Right atrium auricular region (tissue), 2 donors: ENCODE data around the gene LRBA. TPM values are rescaled to one million over a fixed set of nuclear protein-coding genes. Genes with fewer than 3 reads are reported as not detected.

Experiments used
- DNase-seq: peaks from one replicate; pipeline ENCODE4 v3.0.0-alpha.2; 2019; ENCODE audit warnings: low spot score
- H3K27ac ChIP-seq, 2 donors: fragments of 200-600 bp; sonication (generic); 1 replicate in 1 of 2; 2 replicates in 1 of 2; pipeline ENCODE4 v1.5.1; 2016 to 2019
- H3K27me3 ChIP-seq, 2 donors: fragments of 200-600 bp; sonication (generic); one replicate each; pipeline versions ENCODE4 v1.5.1 to v1.6.0; 2017 to 2019
- H3K36me3 ChIP-seq: fragments of 200-600 bp; sonication (generic); one replicate; pipeline ENCODE4 v1.5.1; 2016
- H3K4me1 ChIP-seq, 2 donors: fragments of 200-600 bp; sonication (generic); one replicate each; pipeline versions ENCODE4 v1.5.1 to v1.6.0; 2017 to 2019
- H3K4me3 ChIP-seq, 2 donors: fragments of 200-600 bp; sonication (generic); 1 replicate in 1 of 2; 2 replicates in 1 of 2; pipeline ENCODE4 v1.5.1; 2017 to 2019; ENCODE audit warnings: mild to moderate bottlenecking in 1 of 2, moderate library complexity in 1 of 2
- H3K9me3 ChIP-seq, 2 donors: fragments of 200-600 bp; sonication (generic); one replicate each; pipeline ENCODE4 v1.5.1; 2019
- total RNA-seq, 2 donors: library from RNA; depleted of rRNA; stranded (reverse); fragments of >200 nt; gene quantifications; one replicate each; pipeline ENCODE4 v1.1.0, GENCODE V29; 2016
- TF ChIP-seq, protein P1 (sequence below), 2 donors: fragments of 200-600 bp; sonication (generic); IDR thresholded peaks; one replicate each; pipeline ENCODE4 v1.5.1; 2019; ENCODE audit warnings: antibody characterized with exemption in 2 of 2

The LRBA gene
- total RNA-seq, 2 donors from 2014 or later = 20.8 to 37.7 TPM

DNA sequence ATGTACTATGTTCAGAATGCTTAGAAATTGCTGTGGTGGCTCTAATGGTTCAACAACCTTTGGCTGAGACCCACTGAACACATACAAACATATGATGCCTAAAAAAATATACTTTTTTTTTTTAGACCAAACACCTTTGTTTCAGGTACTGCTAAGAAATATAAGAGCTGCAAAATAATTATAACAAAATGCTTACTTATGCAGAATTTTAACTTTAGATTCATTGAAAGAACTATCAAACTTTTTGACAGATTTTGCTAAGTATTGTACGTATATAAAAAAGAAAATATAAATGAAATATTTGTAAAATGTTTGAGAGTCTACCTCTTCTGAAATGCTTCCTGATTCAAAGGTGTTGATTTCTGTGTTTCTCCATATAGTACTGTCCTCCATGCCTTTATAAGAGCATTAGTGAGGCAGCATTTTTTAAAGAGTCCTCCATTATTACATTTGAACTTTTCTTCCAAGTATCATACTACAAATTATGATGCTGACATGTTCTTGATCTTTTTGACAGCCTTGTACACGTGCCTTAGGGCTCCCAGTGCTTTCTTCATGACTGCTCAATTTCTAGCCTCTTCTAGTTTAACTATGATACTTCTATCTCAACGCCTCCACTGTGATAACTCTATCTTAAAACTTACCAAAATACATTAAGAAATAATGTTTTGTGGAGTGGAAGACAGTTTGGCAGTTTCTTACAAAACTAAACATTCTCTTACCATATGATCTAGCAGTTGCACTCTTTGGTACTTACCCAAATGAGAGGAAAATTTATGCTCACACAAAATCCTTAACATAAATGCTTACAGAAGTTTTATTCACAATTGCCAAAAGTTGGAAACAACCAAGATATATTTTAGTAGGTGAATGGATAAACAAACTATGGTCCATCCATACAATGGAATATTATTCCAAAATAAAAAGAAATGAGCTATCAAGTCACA is 645.4 kb downstream of the LRBA start:
- Histone ChIP-seq H3K4me1 (no peaks in the 10 kb centered on the region), H3K27me3 (no peaks in the 10 kb centered on the region), H3K36me3 (no peaks in the 10 kb centered on the region), H3K27ac (no peak overlapping the region), H3K9me3 (no peaks in the 10 kb centered on the region), H3K4me3 (no peak overlapping the region)
- no peak for DNase-seq
- TF ChIP-seq, protein P1, sequence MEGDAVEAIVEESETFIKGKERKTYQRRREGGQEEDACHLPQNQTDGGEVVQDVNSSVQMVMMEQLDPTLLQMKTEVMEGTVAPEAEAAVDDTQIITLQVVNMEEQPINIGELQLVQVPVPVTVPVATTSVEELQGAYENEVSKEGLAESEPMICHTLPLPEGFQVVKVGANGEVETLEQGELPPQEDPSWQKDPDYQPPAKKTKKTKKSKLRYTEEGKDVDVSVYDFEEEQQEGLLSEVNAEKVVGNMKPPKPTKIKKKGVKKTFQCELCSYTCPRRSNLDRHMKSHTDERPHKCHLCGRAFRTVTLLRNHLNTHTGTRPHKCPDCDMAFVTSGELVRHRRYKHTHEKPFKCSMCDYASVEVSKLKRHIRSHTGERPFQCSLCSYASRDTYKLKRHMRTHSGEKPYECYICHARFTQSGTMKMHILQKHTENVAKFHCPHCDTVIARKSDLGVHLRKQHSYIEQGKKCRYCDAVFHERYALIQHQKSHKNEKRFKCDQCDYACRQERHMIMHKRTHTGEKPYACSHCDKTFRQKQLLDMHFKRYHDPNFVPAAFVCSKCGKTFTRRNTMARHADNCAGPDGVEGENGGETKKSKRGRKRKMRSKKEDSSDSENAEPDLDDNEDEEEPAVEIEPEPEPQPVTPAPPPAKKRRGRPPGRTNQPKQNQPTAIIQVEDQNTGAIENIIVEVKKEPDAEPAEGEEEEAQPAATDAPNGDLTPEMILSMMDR (IDR thresholded peaks at IDR 0.05) = no peak

DNA sequence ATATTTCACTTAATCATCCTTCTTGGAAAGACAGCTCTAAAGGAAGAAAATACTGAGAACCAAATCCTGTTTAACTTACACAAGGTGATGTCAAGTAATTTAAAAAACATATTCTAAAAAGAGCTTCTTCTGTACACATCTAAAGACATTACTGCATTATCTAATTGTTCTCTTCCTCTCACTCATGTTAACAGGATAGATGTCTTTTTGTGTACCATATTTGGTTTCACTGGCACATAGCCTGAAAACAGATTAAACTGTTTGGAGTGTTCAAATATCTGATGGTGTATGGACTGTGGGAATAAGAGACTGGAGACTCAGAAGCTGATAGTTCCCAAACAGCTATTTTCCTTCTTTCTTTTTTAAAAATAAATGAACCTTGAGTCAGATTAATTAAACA is 646.4 kb downstream of the LRBA start:
- no peak overlapping the region for H3K4me3 ChIP-seq
- H3K27ac ChIP-seq = no peak overlapping the region
- no peaks in the 10 kb centered on the region for H3K9me3 ChIP-seq
- no peaks in the 10 kb centered on the region for H3K36me3 ChIP-seq
- no peaks in the 10 kb centered on the region for H3K27me3 ChIP-seq
- H3K4me1 ChIP-seq = no peaks in the 10 kb centered on the region
- DNase-seq = no peak
- TF ChIP-seq, protein P1 (IDR thresholded peaks at IDR 0.05) = no peak

DNA sequence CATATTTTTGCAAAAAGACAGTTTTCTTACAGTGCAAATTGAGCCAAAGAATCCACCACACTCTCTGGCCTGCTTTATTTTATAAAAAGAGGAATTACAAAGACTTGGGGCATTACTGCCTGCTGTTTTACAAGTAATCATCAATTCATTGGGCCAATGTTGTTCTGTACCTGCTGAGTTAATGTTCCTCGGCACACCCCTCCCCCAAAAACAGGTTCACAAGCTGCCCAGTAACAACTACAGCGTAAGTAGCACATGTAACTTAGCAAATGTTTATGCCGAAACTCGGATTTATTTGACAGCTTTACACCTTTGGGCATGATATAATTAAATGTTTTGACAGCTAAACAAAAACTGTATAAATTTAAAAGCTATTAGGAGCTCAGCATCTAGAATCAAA is 647.8 kb downstream of the LRBA start:
- Histone ChIP-seq H3K4me3 (no peak overlapping the region), H3K36me3 (no peaks in the 10 kb centered on the region), H3K27me3 (no peaks in the 10 kb centered on the region), H3K4me1 (no peaks in the 10 kb centered on the region), H3K27ac (no peak overlapping the region), H3K9me3 (no peaks in the 10 kb centered on the region)
- no peak for DNase-seq
- TF ChIP-seq, protein P1 (IDR thresholded peaks at IDR 0.05) = no peak

DNA sequence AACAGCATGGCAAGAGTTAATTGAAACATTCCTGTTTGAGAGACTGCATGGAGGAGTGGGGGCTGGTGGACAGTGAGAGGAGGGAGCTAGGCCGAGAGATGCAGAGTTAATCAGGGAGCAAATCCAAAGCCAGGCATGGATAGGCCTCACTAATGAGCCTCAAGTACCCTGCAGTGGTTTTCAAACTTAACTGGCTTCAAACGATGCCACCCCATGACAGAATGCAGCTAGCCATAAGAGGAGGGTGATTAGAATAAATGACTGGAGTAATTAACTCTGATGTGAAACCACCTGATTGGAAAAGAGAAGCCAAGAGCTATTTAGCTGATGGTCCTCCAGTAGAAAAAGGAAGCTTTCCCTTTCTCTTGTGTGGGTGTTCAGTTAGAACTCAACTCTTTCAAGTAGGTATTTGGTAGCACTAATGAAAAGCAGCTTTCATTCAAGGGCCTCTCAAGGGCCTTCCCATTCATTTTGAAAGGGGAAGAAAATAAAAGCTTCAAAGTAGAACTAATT is 648.5 kb downstream of the LRBA start:
- Histone ChIP-seq H3K9me3 (no peaks in the 10 kb centered on the region), H3K4me1 (no peaks in the 10 kb centered on the region)

DNA sequence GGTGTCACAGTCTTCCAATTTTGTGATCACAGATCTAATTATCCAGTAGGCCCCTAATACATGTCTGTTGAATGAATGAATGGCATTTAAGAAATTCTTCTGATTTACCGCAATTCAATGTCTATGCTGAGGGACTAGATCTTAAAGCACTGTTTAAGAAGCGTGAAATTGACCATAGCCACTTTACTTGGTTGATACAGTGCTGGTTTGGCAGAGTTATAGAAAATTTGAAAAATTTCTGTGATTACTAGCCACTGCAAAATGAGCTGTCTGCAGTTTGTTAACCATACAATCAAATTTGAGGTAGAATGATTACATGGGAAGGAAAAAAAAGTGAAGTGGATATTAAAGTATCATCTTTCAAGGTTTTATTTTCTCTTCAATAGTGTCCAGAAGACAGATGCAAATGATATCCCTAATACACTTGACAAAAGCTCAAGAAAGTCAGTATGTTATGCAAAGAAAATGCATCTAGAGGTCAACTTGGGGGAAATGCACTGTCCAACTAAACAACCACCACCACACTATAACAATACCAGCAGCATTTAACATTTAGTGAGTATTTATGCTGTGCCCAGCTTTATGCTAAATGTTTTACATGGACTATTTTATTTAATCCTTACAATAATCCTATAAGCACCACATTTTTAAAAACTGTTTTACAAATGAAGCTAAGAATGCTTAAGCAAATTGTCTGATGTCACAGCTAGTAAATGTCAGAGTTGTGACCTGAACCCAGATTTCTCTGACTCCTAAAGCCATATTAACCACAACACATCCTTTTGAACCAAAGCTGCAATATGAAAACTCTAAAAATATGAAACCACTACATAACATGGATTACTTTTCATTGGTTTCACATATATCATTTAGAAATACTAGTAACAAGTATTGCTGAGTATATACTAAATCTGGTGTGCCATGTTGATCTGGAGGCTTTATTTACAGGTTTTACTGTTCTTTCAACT is 651.1 kb downstream of the LRBA start:
- no peaks in the 10 kb centered on the region for H3K9me3 ChIP-seq
- H3K36me3 ChIP-seq = no peaks in the 10 kb centered on the region
- no peak overlapping the region for H3K27ac ChIP-seq
- H3K4me3 ChIP-seq = no peak overlapping the region
- no peaks in the 10 kb centered on the region for H3K27me3 ChIP-seq
- H3K4me1 ChIP-seq = no peaks in the 10 kb centered on the region
- no peak for DNase-seq
- TF ChIP-seq, protein P1 (IDR thresholded peaks at IDR 0.05) = no peak

More for the DNA sequence above, 648.5 kb downstream of the LRBA start:
- no peaks in the 10 kb centered on the region for H3K27me3 ChIP-seq
- no peak overlapping the region for H3K27ac ChIP-seq
- TF ChIP-seq, protein P1 (IDR thresholded peaks at IDR 0.05) = no peak
- no peak for DNase-seq
- no peak overlapping the region for H3K4me3 ChIP-seq
- no peaks in the 10 kb centered on the region for H3K36me3 ChIP-seq
